Upper lobe of right lung (tissue), 1 donor: ENCODE results near the gene PSMB10. TPM values are rescaled to one million over a fixed set of nuclear protein-coding genes. Genes with fewer than 3 reads are reported as not detected.
A peak's percentile ranks its signal among the peaks of the same experiment; 100 is the strongest.

Experiments used
- ATAC-seq: fragments of 200-7000 bp; cut with Tn5 transposase; one replicate; pipeline ENCODE4 v1.9.1; 2020; ENCODE audit warnings: mild to moderate bottlenecking, moderate library complexity
- DNase-seq: peaks from one replicate; pipeline ENCODE4 v3.0.0-alpha.2; 2020
- H3K27ac ChIP-seq: fragments of 200-600 bp; one replicate; pipeline ENCODE4 v1.8.0; 2022
- H3K27me3 ChIP-seq: fragments of 200-600 bp; one replicate; pipeline ENCODE4 v1.8.0; 2022; ENCODE audit warnings: mild to moderate bottlenecking
- H3K36me3 ChIP-seq: fragments of 200-600 bp; one replicate; pipeline ENCODE4 v1.8.0; 2022
- H3K4me1 ChIP-seq: fragments of 200-600 bp; one replicate; pipeline ENCODE4 v1.8.0; 2022
- H3K4me3 ChIP-seq: fragments of 200-600 bp; one replicate; pipeline ENCODE4 v1.8.0; 2022; ENCODE audit warnings: mild to moderate bottlenecking
- H3K9me3 ChIP-seq: fragments of 200-600 bp; one replicate; pipeline ENCODE4 v1.8.0; 2022
- CTCF ChIP-seq: fragments of 200-600 bp; IDR thresholded peaks from one replicate; pipeline ENCODE4 v1.8.0; 2022; ENCODE audit warnings: antibody characterized with exemption
- intact Hi-C: fragments of 100-400 bp; cut with DNase I; formaldehyde crosslinking; loops from one replicate; pipeline ENCODE4 v1.11.0; 2022
- total RNA-seq: library from RNA; stranded (reverse); fragmentation: NEBNext Ultra II Directional; extraction: Animal tissue kit (Norgen Biotek cat#: 25700); gene quantifications from one replicate; pipeline ENCODE4 v1.2.1, GENCODE V29; 2021
- donor health status: DM: no; HTN: yes; CAD: no; lungs with severe emphysema.

Gene PSMB10
- total RNA-seq, 1 donor from 2014 or later: 71.6 TPM

DNA sequence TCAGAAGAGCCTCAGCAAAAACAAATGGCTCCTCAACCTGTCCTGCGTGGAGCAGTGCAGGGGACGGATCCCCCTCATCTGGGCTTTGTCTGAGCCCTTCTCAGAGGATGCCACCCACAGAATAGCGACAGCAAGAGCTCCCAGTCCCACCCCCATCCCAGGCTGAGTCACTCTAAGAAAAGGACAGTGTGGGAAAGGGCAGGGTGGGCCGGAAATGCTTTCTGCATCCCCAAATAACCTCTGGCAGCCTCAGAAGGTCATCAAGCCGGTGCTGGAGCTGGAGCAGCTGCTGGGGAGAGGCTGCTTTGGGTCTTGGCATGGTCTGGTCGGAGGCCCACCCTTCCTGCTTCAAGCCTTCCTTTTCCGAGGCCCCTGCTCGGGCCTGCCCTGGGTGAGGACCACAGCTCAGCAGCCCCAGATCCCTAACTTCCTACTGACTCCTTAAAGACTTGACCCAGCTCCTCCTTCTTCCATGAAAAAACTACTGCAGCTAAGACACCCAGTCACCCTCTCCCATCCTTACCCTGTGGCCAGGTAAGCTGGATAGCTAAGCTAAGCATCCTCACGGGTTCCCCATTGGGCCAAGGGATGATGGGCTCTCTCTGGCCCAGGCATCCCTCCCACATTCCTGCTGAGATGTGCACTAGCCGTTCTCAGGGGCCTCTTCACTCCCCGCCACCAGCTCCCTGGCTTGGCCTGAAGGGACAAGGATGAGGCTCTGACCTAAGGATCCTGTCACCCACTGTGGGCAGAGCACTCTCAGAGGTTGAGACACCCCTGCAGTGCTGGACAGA is 23.1 kb upstream of the PSMB10 start:
- peak; percentile 52 for ATAC-seq
- H3K4me3 ChIP-seq: no peak overlapping the region
- intact Hi-C loops: no loop called here
- H3K27me3 ChIP-seq: no peaks in the 10 kb centered on the region
- peaks cover 88% of the 10 kb centered on the region for H3K36me3 ChIP-seq
- no peak for TF ChIP-seq CTCF
- H3K4me1 ChIP-seq: peaks cover 60% of the 10 kb centered on the region
- H3K9me3 ChIP-seq: no peaks in the 10 kb centered on the region
- no peak for DNase-seq
- H3K27ac ChIP-seq: peak overlapping the region; percentile 58

DNA sequence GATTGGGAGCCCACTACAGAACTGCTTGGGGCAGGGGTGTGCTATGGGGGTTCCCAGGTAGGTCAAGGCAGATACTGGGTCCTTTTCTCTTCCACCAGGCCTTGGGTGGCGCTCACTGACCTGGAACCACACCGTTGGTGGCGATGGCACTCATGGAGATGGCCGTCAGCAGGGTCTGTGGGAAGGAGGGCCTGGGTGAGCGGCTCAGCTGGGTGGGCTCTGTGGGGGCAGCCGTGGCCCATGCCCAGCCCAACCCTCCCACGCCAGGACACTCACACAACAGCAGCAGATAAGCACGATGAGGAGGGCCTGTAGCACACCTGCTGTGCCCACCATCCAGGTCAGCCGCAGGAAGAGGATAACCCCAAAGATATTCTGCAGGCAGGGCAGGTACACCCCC is 21.0 kb upstream of the PSMB10 start:
- Histone ChIP-seq H3K9me3 (no peaks in the 10 kb centered on the region), H3K4me3 (no peak overlapping the region), H3K27ac (no peak overlapping the region), H3K36me3 (peaks cover 95% of the 10 kb centered on the region), H3K4me1 (peaks cover 39% of the 10 kb centered on the region), H3K27me3 (no peaks in the 10 kb centered on the region)
- intact Hi-C loops: no loop called here
- ATAC-seq: no peak
- no peak for DNase-seq
- TF ChIP-seq CTCF: no peak

DNA sequence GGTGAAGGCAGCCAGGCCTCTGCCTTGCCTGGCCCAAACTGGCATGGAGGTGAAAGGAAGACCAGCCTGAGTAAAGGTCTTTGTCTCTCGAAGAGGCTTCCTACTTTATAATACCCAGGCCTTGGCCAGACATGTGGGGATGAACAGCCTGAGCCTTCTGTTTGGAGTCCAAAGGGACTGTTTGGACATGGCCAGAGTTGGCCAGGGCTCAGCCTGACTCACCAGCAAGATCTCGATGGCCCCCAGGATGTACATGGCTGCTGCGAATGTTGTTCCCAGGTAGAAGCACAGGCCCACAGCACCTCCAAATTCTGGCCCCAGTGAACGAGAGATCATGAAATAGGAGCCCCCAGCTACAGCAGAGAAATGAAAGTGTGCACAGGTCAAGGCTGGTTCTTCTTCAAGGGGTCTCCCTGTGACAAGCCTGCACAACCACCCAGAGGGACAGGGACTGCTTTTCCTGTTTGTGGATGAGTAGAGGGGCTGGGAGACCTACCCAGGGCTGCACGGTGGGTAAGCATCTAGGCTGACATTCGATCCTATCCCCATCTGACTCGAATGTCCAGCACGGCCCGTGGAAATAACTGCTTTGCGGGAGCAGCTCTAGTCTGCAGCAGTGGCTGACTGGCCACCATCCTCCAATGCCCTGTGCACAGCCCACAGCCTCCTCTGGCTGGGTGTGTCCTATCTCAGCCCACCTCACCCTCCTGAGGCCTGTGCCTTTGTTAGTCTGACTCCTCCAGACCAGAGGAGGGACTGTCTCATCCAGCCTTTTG is 18.0 kb upstream of the PSMB10 start:
- peaks cover 96% of the 10 kb centered on the region for H3K36me3 ChIP-seq
- no peak for TF ChIP-seq CTCF
- no peak for ATAC-seq
- no peaks in the 10 kb centered on the region for H3K9me3 ChIP-seq
- H3K27me3 ChIP-seq: no peaks in the 10 kb centered on the region
- H3K4me1 ChIP-seq: peaks cover 15% of the 10 kb centered on the region
- intact Hi-C loops: no loop called here
- H3K4me3 ChIP-seq: no peak overlapping the region
- H3K27ac ChIP-seq: no peak overlapping the region
- no peak for DNase-seq

- no peaks in the 10 kb centered on the region for H3K27me3 ChIP-seq
- intact Hi-C loops: no loop called here
- no peaks in the 10 kb centered on the region for H3K9me3 ChIP-seq
- H3K36me3 ChIP-seq: peaks cover 98% of the 10 kb centered on the region
- H3K4me1 ChIP-seq: peaks cover 7% of the 10 kb centered on the region
- no peak for TF ChIP-seq CTCF
- no peak overlapping the region for H3K4me3 ChIP-seq
- ATAC-seq (no peak), DNase-seq (no peak)
- no peak overlapping the region for H3K27ac ChIP-seq
Measured at GRCh38 chr16:67953641-67954375, 17.2 kb upstream of the PSMB10 start.

GRCh38 chr16:67951485-67951884 is 14.8 kb upstream of the PSMB10 start:
- ATAC-seq (peak; percentile 2), DNase-seq (no peak)
- no peak for TF ChIP-seq CTCF
- Histone ChIP-seq H3K27ac (peak overlapping the region; percentile 17), H3K4me3 (no peak overlapping the region), H3K27me3 (no peaks in the 10 kb centered on the region), H3K9me3 (no peaks in the 10 kb centered on the region), H3K4me1 (peaks cover 6% of the 10 kb centered on the region), H3K36me3 (peaks cover 100% of the 10 kb centered on the region)
- intact Hi-C loops: no loop called here
